WTC11 (cell line): ENCODE measurements around the gene BBLN.

Experiments used
- CTCF ChIP-seq: fragments of 200-600 bp; IDR thresholded peaks from 2 replicates; pipeline ENCODE4 v1.8.0; 2022; ENCODE audit warnings: antibody characterized with exemption
- MYBL2 ChIP-seq: sonication (generic); formaldehyde crosslinking; IDR thresholded peaks from 2 replicates; pipeline ENCODE4 v1.8.1; 2023; ENCODE audit warnings: mild to moderate bottlenecking, moderate library complexity, missing genetic modification reagents
- PRDM15 ChIP-seq: sonication (generic); formaldehyde crosslinking; IDR thresholded peaks from 2 replicates; pipeline ENCODE4 v1.8.0; 2022; ENCODE audit warnings: missing genetic modification reagents
- ZNF423 ChIP-seq: fragments of 250-450 bp; sonication (Bioruptor Pico); IDR thresholded peaks from 2 replicates; pipeline ENCODE4 v2.1.2; 2022; ENCODE audit warnings: mild to moderate bottlenecking, moderate library complexity

GRCh38 chr9:128163027-128163515, 3.0 kb downstream of the BBLN start:
- TF ChIP-seq MYBL2 (no peak), ZNF423 (CRISPR knock-in tag) (no peak), CTCF (no peak), PRDM15 (CRISPR knock-in tag) (no peak)
